Mesothelial cell of epicardium (in vitro differentiated cells): ENCODE data around the gene IRS1. TPM values are rescaled to one million over a fixed set of nuclear protein-coding genes. Genes with fewer than 3 reads are reported as not detected.
A peak's percentile ranks its signal among the peaks of the same experiment; 100 is the strongest.
"Not testable (repeated sequence)": the region's sequence is repeated elsewhere in the genome, so short reads cannot be mapped to it uniquely, and the experiment has no call there.

Experiments
- DNase-seq, 2 experiments: peaks; one replicate each; pipeline ENCODE4 v3.0.0; 2021; ENCODE audit warnings: low spot score in 2 of 2; ENCODE audit not compliant: unreplicated experiment in 2 of 2
- H3K27ac Mint-ChIP-seq: 2 replicates; pipeline ENCODE4 v1.8.0; 2021; ENCODE audit warnings: mixed read lengths
- H3K27me3 Mint-ChIP-seq: 2 replicates; pipeline ENCODE4 v1.8.0; 2021; ENCODE audit warnings: low read depth, mixed read lengths
- H3K36me3 Mint-ChIP-seq: 2 replicates; pipeline ENCODE4 v1.8.0; 2021; ENCODE audit warnings: mixed read lengths
- H3K4me1 Mint-ChIP-seq: 2 replicates; pipeline ENCODE4 v1.8.0; 2021; ENCODE audit warnings: mixed read lengths
- H3K4me3 Mint-ChIP-seq: 2 replicates; pipeline ENCODE4 v1.8.0; 2021; ENCODE audit warnings: mild to moderate bottlenecking, moderate library complexity, mixed read lengths
- H3K9me3 Mint-ChIP-seq: 2 replicates; pipeline ENCODE4 v1.8.0; 2021; ENCODE audit warnings: mixed read lengths
- CTCF ChIP-seq: fragments of 200-600 bp; sonication (generic); IDR thresholded peaks from one replicate; pipeline ENCODE4 v1.5.0; 2021; ENCODE audit warnings: antibody characterized with exemption; ENCODE audit not compliant: unreplicated experiment
- total RNA-seq: library from RNA; stranded (reverse); gene quantifications from 3 replicates; pipeline ENCODE4 v1.2.1, GENCODE V29; 2021

Gene IRS1
- total RNA-seq, 1 donor from 2014 or later, result 64.2 TPM

- TF ChIP-seq CTCF, result no peak
- Mint-ChIP-seq H3K27ac (no peak overlapping the region), H3K9me3 (peaks cover 13% of the 10 kb centered on the region), H3K27me3 (no peaks in the 10 kb centered on the region), H3K4me3 (no peak overlapping the region), H3K36me3 (peaks cover 18% of the 10 kb centered on the region), H3K4me1 (no peaks in the 10 kb centered on the region)
- DNase-seq, result no peak
Measured at GRCh38 chr2:226845386-226846116, 45.9 kb upstream of the IRS1 start.

GRCh38 chr2:226843001-226843400, 43.4 kb upstream of the IRS1 start:
- Mint-ChIP-seq H3K9me3 (peaks cover 13% of the 10 kb centered on the region), H3K36me3 (peaks cover 18% of the 10 kb centered on the region)
- H3K4me3 Mint-ChIP-seq, DNase-seq, H3K27me3 Mint-ChIP-seq, H3K27ac Mint-ChIP-seq, H3K4me1 Mint-ChIP-seq: not testable (repeated sequence)

- DNase-seq, result no peak
- H3K4me1 Mint-ChIP-seq, result peaks cover 23% of the 10 kb centered on the region
Measured at GRCh38 chr2:226839951-226840350, 40.3 kb upstream of the IRS1 start.

GRCh38 chr2:226839161-226839560, 39.5 kb upstream of the IRS1 start:
- no peak for DNase-seq
- Mint-ChIP-seq H3K36me3 (peaks cover 18% of the 10 kb centered on the region), H3K4me3 (no peak overlapping the region), H3K4me1 (peaks cover 23% of the 10 kb centered on the region), H3K9me3 (peaks cover 13% of the 10 kb centered on the region), H3K27ac (no peak overlapping the region), H3K27me3 (no peaks in the 10 kb centered on the region)
- TF ChIP-seq CTCF, result no peak

More at GRCh38 chr2:226839951-226840350, 40.3 kb upstream of the IRS1 start:
- Mint-ChIP-seq H3K9me3 (peaks cover 13% of the 10 kb centered on the region), H3K36me3 (peaks cover 18% of the 10 kb centered on the region), H3K27ac (no peak overlapping the region), H3K4me3 (no peak overlapping the region), H3K27me3 (no peaks in the 10 kb centered on the region)
- TF ChIP-seq CTCF, result no peak

- H3K36me3 Mint-ChIP-seq, result peaks cover 18% of the 10 kb centered on the region
- DNase-seq, result no peak
- peaks cover 23% of the 10 kb centered on the region for H3K4me1 Mint-ChIP-seq
- TF ChIP-seq CTCF, result no peak
- H3K9me3 Mint-ChIP-seq, result peaks cover 13% of the 10 kb centered on the region
- no peaks in the 10 kb centered on the region for H3K27me3 Mint-ChIP-seq
- no peak overlapping the region for H3K4me3 Mint-ChIP-seq
- no peak overlapping the region for H3K27ac Mint-ChIP-seq
Measured at GRCh38 chr2:226838722-226839121, 39.1 kb upstream of the IRS1 start.

GRCh38 chr2:226837787-226838603, 38.4 kb upstream of the IRS1 start:
- Mint-ChIP-seq H3K27me3 (no peaks in the 10 kb centered on the region), H3K4me1 (peaks cover 23% of the 10 kb centered on the region), H3K4me3 (peak overlapping the region; percentile 87), H3K9me3 (peaks cover 13% of the 10 kb centered on the region), H3K36me3 (peaks cover 21% of the 10 kb centered on the region), H3K27ac (peak overlapping the region; percentile 99)
- DNase-seq, result no peak
- TF ChIP-seq CTCF, result no peak
